NCI-H510A treated with DMSO at 0.1 percent for 48 hours (cell line): ENCODE measurements around the gene GRIP1.

ENCODE experiments used
- DNase-seq: peaks from one replicate; lab custom pipeline; 2025; lab: John Stamatoyannopoulos, UW

The GRIP1 gene

GRCh38 chr12:66387117-66387516, 291.8 kb downstream of the GRIP1 start:
- no peak for DNase-seq

DNA sequence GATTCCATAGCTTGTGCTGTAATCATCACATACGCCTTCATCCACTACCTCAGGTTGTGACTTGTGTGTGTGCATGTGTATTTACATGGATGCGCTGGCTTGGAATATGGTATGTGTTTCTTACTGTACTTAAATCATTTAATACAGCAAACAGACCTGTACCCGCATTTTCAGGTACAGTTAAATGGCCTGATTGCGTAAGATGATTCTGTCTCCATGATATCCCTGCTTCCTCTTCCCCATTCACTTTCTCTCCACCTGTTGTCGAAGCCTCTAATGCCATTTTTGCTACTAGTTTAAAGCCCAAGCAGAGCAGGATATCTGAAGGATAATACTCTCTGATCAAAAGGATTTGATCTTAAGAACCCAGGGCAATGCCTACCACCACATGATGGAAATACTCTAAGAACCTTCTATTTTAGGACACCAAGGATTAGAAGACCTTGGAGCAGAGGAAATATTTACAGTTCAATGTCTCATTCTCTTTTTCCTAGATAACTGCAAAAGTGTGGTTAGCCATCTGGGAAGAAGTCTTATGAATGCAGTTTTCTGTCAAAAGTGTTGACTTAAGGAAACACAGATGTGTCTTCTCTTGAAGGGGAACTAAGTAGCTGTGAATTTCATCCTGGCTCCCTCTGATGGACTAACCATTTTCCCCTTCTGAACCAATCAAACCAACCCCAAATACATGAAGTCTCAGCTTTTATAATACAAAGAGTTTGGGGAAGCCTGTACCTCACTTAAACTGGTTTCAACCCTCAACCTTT, 297.9 kb downstream of the GRIP1 start:
- DNase-seq, result no peak

- DNase-seq, result no peak
Observed at GRCh38 chr12:66379616-66380015, 299.3 kb downstream of the GRIP1 start.

- DNase-seq, result no peak
Observed at GRCh38 chr12:66375560-66375959, 303.3 kb downstream of the GRIP1 start.

DNA sequence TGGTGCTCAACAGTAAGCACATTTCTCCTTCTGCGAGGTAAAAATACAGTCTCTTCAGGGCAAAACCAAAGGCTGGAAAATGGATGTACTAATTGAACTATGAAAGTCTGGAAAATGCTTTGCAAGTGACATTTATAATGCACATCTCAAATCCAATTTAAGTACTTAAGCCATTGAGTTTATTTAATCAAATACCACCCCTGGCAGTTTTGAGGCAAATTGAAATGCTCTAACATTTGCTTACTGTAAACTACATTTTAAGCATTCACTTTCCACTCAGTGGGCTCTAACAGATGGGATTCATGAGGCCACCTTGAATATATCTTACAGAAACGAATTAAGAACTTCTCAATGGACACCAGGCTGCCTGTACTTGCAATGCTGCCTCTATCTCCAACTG, 306.9 kb downstream of the GRIP1 start:
- DNase-seq, result no peak

DNA sequence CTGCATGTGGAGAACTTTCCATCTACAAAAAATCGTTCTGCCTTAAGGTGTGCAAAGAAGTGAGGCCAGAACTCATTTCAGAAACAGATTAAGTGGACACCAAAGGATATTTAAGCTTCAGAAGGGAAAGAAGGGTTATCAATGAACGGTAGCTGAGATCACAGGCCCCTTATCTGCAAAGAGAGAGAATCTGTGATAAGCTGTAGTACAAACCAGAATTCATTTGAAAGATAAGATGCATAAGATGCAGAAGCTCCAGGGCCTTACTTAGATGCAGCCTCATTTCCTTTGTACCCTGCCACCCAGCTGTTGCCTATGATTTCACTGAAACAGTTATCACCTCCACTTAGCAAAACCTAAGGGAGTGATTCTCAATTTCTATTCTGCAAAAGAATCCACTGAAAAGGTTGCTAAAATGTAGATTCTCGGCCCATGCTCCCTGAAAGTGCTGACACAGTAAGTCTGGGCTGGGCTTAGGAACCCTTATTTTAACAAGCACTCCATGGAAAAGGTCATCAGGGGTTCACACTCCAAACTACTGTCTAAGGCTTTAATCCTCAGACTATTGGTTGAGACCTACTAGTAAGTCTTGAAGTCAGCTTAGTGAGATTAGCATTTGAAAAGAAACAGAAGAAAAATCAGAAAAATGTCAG, 311.7 kb downstream of the GRIP1 start:
- no peak for DNase-seq

DNA sequence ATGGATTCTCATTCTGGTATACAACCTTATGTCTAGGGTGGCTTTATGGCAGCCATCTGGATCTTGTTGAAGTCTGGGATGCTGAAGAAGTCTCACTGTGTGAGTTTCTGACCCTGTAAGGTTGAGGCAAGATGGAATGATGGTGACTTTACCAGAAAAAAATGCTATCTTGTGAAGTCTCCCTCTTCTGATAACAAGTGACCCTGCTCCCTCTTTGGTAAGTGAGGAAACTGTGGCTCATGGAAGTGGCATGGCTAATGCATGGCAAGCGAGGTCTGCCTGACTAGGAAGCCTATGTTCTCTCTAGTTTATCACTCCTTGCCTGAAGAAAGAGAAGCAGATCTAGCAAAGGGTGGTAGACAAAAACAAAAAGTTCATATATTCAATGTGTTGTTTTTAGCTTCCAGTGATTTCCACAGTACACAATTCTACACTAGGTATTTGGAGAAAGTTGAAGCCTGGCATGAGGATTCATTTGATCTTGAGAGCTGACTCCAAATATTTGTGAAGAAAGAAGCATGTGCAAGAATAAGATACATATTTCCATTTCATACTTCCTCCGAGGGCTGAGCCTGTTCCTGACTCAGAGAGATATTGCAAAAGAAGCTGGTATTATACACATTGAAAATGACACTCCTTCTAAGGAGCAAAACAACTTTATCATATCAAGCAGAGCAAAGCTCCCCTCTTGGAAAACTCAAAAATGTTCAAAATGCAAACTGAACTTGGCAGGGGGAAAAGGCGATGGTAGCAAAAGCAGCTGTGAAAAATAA, 313.0 kb downstream of the GRIP1 start:
- DNase-seq, result no peak

DNA sequence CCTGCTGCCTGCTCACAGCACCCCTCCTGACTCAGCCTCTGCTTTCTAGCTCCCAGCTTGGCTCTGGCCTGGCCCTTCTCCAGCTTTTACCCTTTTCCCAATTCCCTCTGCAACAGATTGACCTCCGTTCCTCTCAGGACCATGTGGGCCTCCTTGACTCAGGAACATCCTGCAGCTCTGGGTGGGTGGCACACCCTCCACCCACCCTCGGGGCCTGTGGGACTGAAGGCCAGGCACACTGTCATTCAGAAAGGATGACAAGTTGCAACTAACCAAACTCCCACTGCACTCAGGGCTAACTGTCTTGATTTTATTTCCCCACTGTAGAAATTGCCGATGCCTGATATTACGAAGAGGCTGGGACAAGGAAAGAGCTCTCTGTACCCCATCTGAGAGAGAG, 317.2 kb downstream of the GRIP1 start:
- no peak for DNase-seq

DNA sequence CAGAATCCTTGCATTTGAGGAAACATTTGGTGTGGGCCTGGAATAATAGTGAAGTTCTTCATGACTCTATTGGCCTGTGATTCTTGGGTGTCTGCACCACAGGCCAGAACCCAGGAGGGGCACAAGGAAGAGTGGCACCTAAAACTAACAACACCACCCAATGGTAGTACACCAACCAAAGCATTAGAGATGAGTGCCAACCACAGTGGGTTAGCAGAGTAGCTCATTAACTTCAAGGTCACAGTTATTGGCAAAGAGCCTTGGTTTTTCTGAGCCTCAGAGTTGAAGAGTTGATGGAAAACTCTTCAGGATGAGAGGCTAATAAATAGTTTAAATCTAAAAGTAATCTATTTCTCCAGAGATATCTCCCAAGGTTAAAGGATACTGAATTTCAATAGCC, 319.6 kb downstream of the GRIP1 start:
- DNase-seq, result no peak

DNA sequence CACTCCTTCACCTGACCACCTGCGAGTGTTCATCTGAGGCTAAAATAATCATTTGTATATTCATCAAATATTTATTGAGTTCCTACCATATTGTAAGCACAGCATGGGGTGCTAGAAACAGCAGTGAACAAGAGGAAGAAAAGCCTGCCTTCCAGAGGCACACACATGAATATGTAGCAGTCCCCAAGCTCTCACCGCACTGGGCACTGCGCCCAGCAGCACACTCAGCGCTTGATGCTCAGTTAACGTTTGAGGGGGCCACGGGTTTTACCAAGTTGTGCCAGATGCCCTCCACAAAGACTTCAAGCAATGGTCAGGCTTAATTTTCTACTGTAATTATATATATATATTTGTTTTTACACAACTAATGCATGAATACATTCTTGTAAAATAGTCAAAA, 324.6 kb downstream of the GRIP1 start:
- no peak for DNase-seq

GRCh38 chr12:66352899-66353298, 326.0 kb downstream of the GRIP1 start:
- no peak for DNase-seq

DNA sequence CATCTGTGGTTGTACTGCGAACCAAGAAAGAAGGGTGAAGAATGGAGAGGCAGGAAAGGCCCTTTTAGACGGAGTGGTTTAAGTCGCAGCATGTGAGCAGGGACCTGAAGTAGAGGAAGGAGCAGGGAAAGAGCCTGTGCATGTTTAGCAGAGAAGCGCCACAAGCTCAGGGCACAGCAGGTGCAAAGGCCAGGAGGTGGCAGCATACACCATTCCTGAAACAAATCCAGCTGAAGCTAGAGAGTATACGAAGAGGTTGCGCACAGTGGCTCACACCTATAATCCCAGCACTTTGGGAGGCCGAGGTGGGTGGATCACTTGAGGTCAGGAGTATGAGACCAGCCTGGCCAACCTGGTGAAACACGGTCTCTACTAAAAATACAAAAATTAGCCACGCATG, 326.7 kb downstream of the GRIP1 start:
- peak; percentile 7 for DNase-seq

DNA sequence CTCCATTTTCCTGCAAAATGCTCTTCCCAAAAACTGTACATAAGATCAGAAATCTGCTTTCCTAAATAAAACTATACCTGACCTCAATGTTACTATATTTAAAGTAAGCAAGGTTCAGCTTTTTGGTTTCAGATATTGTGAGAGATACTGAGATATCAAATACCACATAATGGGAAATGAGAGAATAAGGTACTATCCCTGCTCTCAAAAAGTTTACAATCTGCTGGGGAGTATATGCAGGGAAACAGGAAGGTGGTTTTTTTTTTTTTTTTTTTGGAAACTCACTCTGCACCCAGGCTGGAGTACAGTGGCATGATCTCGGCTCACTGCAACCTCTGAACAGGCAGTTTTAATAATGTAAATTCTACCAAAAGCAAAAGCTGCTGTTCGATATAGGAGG, 327.6 kb downstream of the GRIP1 start:
- DNase-seq, result no peak

DNA sequence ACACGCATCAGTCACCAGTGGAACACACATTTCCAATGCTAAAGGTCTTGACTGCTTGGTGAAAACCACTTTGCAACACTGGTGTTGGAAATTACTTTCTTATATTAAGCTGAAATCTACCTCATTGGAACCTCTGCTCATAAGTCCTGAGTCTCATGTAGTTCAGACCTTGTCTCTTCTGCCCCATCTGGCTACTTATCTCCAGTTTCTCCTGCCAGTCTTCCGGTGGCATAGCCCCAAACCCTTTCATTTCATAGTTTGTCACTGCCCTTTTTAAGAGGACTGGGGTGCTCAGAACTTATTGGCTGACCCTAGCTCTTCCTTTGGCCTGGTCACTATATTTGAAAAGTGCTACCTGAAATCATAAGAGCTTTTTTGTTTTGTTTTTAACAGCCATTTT, 332.9 kb downstream of the GRIP1 start:
- DNase-seq, result no peak

DNA sequence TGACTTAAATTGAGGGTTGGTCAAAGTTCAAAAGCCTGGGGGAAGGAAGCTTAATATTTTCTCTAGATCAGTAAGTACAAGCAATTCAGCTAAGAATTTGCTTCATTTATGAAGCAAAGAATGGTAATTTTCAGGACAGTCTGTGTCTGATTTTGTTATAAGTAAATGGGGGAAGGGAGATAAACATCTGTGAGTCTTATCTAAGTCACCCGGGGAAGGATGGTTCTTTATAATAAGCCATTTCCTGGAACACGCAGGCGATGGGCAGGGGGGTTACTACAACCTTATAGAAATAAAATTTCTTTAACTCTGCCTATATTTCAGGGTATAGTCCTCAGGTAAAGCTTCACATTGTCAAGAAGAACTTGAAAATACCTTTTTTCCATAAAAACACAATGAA, 333.7 kb downstream of the GRIP1 start:
- no peak for DNase-seq

DNA sequence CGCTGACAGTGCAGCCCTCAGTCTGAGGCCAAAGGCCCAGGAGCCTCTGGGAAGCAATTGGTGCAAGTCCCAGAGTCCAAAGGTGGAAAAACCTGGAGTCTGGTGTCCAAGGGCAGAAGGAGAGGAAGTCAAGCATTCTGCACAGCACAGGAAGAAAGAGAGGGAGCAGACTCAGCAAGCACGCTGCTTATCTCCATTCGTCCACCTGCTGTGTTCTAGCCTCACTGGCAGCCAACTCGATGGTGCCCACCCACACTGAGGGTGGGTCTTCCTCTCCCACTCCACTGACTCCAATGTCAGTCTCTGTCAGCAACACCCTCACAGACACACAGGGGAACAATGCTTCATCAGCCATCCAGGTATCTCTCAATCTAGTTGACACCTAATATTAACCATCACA, 337.8 kb downstream of the GRIP1 start:
- no peak for DNase-seq

DNA sequence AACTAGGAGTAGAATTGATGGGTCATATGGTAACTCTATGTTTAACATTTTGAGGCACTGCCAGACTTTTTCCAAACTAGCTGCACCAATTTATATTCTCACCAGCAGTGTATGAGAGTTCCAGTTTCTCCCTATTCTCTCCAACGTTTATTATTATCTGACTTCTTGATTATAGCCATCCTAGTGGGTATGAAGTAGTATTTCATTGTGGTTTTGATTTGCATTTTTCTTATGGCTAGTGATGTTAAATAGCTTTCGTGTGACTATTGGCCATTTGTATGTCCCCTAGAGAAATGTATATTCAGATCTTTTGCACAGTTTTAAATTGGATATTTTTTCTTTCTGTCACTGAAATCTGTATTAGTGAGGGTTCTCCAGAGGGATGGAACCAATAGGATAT, 338.7 kb downstream of the GRIP1 start:
- no peak for DNase-seq

DNA sequence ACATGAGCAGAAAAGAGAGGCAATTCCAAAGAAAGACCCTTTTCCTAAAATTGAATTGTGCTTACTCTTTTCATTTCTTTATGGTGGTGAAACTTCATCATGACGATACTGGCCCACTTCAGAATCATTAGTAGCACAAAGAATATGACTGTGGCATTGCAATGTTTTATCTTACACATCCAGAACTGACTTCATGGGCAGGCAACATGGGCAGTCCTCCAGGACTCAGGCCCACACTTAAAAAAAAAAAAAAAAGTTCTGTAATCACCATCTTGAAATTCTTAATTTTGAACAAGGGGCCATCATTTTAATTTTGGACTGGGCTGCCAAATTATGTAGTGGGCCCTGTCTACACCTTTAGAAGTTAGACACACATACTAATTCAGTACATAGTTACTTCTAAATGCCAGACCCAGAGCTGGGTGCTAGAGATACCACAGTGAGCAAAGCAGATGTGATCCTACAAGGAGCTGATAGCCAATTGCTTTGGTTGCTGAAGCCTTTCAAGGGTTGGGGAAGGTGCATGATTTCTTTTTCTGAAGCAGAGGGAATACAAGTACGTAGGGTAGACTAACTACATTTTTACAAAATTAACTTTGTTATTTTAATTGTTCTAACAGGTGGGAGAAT, 341.4 kb downstream of the GRIP1 start:
- DNase-seq, result no peak

GRCh38 chr12:66335746-66336145, 343.1 kb downstream of the GRIP1 start:
- DNase-seq, result no peak

DNA sequence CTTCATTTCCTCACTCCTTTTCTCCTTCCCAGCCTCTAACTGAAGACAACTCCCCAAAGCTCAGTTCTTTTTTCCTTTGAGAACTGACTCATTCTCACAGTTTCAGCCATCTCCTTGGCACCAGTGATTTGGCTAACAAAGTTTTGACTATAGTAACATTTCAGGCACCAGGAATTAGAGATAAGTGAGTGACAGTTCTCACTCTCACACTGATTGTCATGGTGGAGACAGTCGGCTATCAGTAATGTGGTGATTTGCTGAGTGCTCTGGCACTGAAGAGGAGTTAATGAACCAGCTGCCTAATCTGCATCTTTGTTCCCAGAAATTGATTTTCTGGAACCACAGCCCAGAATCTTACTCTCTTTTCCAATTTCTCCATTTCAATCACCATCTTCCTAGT, 347.1 kb downstream of the GRIP1 start:
- no peak for DNase-seq

DNA sequence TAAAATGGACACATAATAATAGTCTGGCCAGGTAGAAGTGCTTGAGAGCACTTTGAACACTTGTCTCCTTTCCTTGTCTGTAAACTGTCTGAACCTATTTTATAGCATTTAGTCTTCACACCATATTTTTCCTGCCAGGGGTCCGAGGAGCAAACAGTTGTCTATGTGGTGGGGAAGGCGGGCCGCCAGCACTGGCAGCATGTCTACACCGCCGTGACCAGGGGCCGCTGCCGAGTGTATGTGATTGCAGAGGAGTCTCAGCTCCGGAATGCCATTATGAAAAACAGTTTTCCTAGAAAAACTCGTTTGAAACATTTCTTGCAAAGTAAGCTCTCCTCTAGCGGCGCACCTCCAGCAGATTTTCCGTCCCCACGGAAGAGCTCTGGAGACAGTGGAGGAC, 347.9 kb downstream of the GRIP1 start:
- DNase-seq, result no peak

DNA sequence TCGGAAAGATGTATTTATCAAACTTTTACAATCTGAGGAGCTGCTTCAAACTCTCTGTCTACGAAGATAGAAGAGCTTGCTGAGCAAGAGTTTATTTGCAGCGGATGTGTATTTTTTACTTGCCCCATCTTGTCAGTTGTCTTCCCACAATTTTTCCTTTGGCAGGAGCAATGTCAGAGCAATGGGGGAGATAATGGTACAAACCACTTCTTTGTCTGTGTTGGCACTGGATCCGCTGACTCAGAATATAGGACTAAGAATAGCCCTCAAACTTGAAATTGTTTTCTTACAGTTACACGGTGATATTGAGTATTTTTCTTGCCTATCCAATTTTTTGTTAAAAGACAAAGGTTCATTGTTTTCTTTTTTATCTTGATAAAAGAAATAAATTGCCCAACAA, 348.9 kb downstream of the GRIP1 start:
- no peak for DNase-seq

DNA sequence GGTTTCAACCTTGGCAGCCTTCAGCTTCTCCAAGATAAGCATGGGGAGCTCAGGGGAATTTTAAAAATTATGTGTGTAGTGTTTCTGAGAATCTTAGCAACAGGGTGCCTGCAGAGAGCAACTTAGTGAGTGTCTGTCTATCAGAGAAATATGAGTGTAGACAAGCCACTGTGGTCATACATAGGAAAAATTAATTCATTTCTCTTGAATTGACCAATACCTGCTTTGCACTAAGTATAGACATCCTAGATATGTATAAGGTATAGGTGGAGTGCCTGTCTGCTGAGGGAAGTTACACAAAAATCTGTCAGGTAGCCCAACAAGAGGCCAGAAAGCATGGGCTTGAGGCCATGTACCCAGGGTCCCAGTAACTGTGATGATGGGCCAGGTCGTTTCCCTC, 355.9 kb downstream of the GRIP1 start:
- DNase-seq, result no peak
